SU-DHL-6 (cell line): Measurements from ENCODE around the gene TJP1.

Source experiments
- H2AFZ ChIP-seq: fragments of 200-600 bp; sonication (generic); 2 replicates; pipeline ENCODE4 v1.6.1; 2014; ENCODE audit warnings: low read depth, mild to moderate bottlenecking, moderate library complexity, mixed read lengths, antibody characterized with exemption, low read length; ENCODE audit not compliant: severe bottlenecking
- H3F3A ChIP-seq: fragments of 200-600 bp; shearing (Covaris generic); 2 replicates; pipeline ENCODE4 v1.6.0; 2016; ENCODE audit warnings: antibody characterized with exemption, mild to moderate bottlenecking; ENCODE audit not compliant: insufficient read depth
- H3K27ac ChIP-seq: fragments of 200-600 bp; sonication (generic); 2 replicates; pipeline ENCODE4 v1.5.1; 2016; ENCODE audit warnings: low read depth, mild to moderate bottlenecking, low read length, moderate library complexity, mixed read lengths
- H3K27me3 ChIP-seq: fragments of 200-600 bp; sonication (generic), shearing (Covaris generic); 2 replicates; pipeline ENCODE4 v1.6.0; 2014; ENCODE audit warnings: mild to moderate bottlenecking, low read length
- H3K36me3 ChIP-seq: fragments of 200-600 bp; sonication (generic); 2 replicates; pipeline ENCODE4 v1.6.1; 2014; ENCODE audit warnings: mild to moderate bottlenecking, low read length, mixed read lengths
- H3K4me2 ChIP-seq: fragments of 300-600, 200-600 bp; shearing (Covaris generic), sonication (generic); 2 replicates; pipeline ENCODE4 v1.6.0; 2014; ENCODE audit warnings: low read length, low read depth, mild to moderate bottlenecking; ENCODE audit not compliant: poor library complexity, severe bottlenecking
- H3K4me3 ChIP-seq: fragments of 200-600 bp; sonication (generic); 2 replicates; pipeline ENCODE4 v1.5.1; 2014; ENCODE audit warnings: antibody characterized with exemption, low read length, mild to moderate bottlenecking, mixed read lengths; ENCODE audit not compliant: insufficient read depth, poor library complexity, severe bottlenecking
- H3K79me2 ChIP-seq: fragments of 200-600 bp; sonication (generic); 2 replicates; pipeline ENCODE4 v1.6.1; 2014; ENCODE audit warnings: mild to moderate bottlenecking, low read length, moderate library complexity; ENCODE audit not compliant: insufficient read depth
- H3K9ac ChIP-seq: fragments of 200-600 bp; sonication (generic); 2 replicates; pipeline ENCODE4 v1.7.0; 2014; ENCODE audit warnings: mild to moderate bottlenecking, low read length
- H3K9me2 ChIP-seq: fragments of 200-600 bp; sonication (generic); replicated peaks from 2 replicates; pipeline ENCODE4 v1.6.1; 2014; ENCODE audit warnings: low read length; ENCODE audit not compliant: insufficient read depth
- H3K9me3 ChIP-seq: fragments of 200-600 bp; sonication (generic); 2 replicates; pipeline ENCODE4 v1.6.1; 2014; ENCODE audit warnings: low read length, mixed read lengths; ENCODE audit not compliant: insufficient read depth
- H4K20me1 ChIP-seq: fragments of 200-600 bp; sonication (generic); 2 replicates; pipeline ENCODE4 v1.6.1; 2014; ENCODE audit warnings: low read depth, mild to moderate bottlenecking, antibody characterized with exemption, low read length, moderate library complexity, mixed read lengths
- CTCF ChIP-seq: fragments of 200-600 bp; sonication (generic); IDR thresholded peaks from one replicate; pipeline ENCODE4 v1.5.1; 2017; ENCODE audit warnings: antibody characterized with exemption, mild to moderate bottlenecking, low read length, moderate library complexity; ENCODE audit not compliant: insufficient read depth, poor library complexity, severe bottlenecking
- EZH2phosphoT487 ChIP-seq: fragments of 200-600 bp; sonication (generic), shearing (Covaris generic); conservative IDR thresholded peaks from 2 replicates; pipeline ENCODE4 v1.6.1; 2018; ENCODE audit warnings: mild to moderate bottlenecking, antibody characterized with exemption, low read length, moderate library complexity, mixed read lengths

The TJP1 gene

GRCh38 chr15:29778382-29778781 is 43.9 kb downstream of the TJP1 start:
- Histone ChIP-seq H3K79me2 (no peaks in the 10 kb centered on the region), H3F3A (no peaks in the 10 kb centered on the region)

DNA sequence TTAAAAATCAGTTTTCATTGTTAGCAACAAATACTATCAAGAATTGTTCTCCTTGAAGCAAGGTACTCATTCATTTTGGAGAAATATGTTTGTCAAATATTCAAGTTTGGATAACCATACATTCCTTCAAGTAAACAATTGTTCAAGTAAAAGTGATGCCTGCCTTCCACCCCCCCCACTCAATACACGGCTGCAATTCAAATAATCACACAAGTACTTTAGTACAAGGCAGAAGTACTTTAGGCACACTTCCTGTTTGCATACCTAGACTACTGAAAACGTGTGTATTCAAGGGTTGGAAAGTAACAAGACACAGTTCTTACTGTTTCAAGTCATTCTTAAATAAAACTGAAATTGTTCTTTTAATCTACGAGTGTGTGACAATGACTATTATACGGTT is 45.4 kb downstream of the TJP1 start:
- Histone ChIP-seq H3K9me3 (no peaks in the 10 kb centered on the region), H3K4me3 (no peak overlapping the region), H3K4me2 (no peak overlapping the region), H4K20me1 (no peaks in the 10 kb centered on the region), H3F3A (no peaks in the 10 kb centered on the region), H2AFZ (no peak overlapping the region), H3K36me3 (no peaks in the 10 kb centered on the region), H3K9me2 (no peaks in the 10 kb centered on the region), H3K79me2 (no peaks in the 10 kb centered on the region), H3K27me3 (no peaks in the 10 kb centered on the region), H3K27ac (no peak overlapping the region), H3K9ac (no peak overlapping the region)
- TF ChIP-seq CTCF = no peak
- TF ChIP-seq EZH2phosphoT487 = no peak

More at GRCh38 chr15:29778382-29778781, 43.9 kb downstream of the TJP1 start:
- no peaks in the 10 kb centered on the region for H3K9me2 ChIP-seq
- no peak overlapping the region for H3K4me2 ChIP-seq
- H3K27me3 ChIP-seq = no peaks in the 10 kb centered on the region
- H4K20me1 ChIP-seq = no peaks in the 10 kb centered on the region
- no peaks in the 10 kb centered on the region for H3K9me3 ChIP-seq
- H3K4me3 ChIP-seq = no peak overlapping the region
- no peak overlapping the region for H3K9ac ChIP-seq
- no peaks in the 10 kb centered on the region for H3K36me3 ChIP-seq
- no peak for TF ChIP-seq EZH2phosphoT487
- TF ChIP-seq CTCF = no peak
- H2AFZ ChIP-seq = no peak overlapping the region
- H3K27ac ChIP-seq = no peak overlapping the region

DNA sequence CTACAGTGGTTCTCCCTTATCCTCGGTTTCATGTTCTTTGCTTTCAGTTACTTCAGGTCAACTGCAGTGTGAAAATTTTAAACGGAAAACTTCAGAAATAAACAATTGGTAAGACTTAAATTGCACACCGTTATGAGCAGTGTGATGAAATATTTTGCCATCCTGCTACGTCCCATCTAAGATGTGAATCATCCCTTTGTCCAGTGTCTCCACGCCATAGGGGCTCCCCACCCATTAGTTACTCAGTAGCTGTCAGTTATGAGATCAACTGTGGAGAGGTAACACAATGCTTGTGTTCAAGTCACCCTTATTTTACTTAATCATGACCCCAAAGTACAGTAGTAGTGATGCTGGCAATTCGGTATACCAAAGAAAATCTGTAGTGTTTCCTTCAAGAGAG is 47.4 kb downstream of the TJP1 start:
- no peak overlapping the region for H3K4me2 ChIP-seq
- no peaks in the 10 kb centered on the region for H3K79me2 ChIP-seq
- H3F3A ChIP-seq = no peaks in the 10 kb centered on the region
- H3K4me3 ChIP-seq = no peak overlapping the region
- H3K36me3 ChIP-seq = no peaks in the 10 kb centered on the region
- H2AFZ ChIP-seq = no peak overlapping the region
- no peak for TF ChIP-seq CTCF
- TF ChIP-seq EZH2phosphoT487 = no peak
- H3K9ac ChIP-seq = no peak overlapping the region
- H3K9me2 ChIP-seq = no peaks in the 10 kb centered on the region
- H3K27ac ChIP-seq = no peak overlapping the region
- no peaks in the 10 kb centered on the region for H3K27me3 ChIP-seq
- no peaks in the 10 kb centered on the region for H4K20me1 ChIP-seq
- H3K9me3 ChIP-seq = no peaks in the 10 kb centered on the region
